COLO829 (cell line): Measurements from ENCODE around the gene CD300A.

Source experiments
- DNase-seq: peaks from one replicate; pipeline ENCODE4 v3.0.0; 2012; ENCODE audit warnings: low spot score

Gene CD300A

GRCh38 chr17:74439691-74440567 is 26.5 kb upstream of the CD300A start:
- DNase-seq, result no peak

- no peak for DNase-seq
Measured at GRCh38 chr17:74441537-74441936, 24.9 kb upstream of the CD300A start.

- DNase-seq, result no peak
Measured at GRCh38 chr17:74442291-74442669, 24.2 kb upstream of the CD300A start.

GRCh38 chr17:74442670-74443515 is 23.5 kb upstream of the CD300A start:
- DNase-seq, result no peak

GRCh38 chr17:74443516-74444296 is 22.7 kb upstream of the CD300A start:
- DNase-seq, result no peak

- DNase-seq, result no peak
Measured at GRCh38 chr17:74444406-74444805, 22.0 kb upstream of the CD300A start.

- DNase-seq, result no peak
Measured at GRCh38 chr17:74445158-74445557, 21.3 kb upstream of the CD300A start.

- no peak for DNase-seq
Measured at GRCh38 chr17:74446551-74447500, 19.6 kb upstream of the CD300A start.

GRCh38 chr17:74447628-74448159 is 18.7 kb upstream of the CD300A start:
- no peak for DNase-seq

GRCh38 chr17:74448756-74449155 is 17.7 kb upstream of the CD300A start:
- no peak for DNase-seq

- DNase-seq, result no peak
Measured at GRCh38 chr17:74449306-74449705, 17.1 kb upstream of the CD300A start.

GRCh38 chr17:74449773-74450172 is 16.7 kb upstream of the CD300A start:
- no peak for DNase-seq

- no peak for DNase-seq
Measured at GRCh38 chr17:74450231-74450630, 16.2 kb upstream of the CD300A start.

- no peak for DNase-seq
Measured at GRCh38 chr17:74450925-74451403, 15.5 kb upstream of the CD300A start.

GRCh38 chr17:74451557-74451956 is 14.9 kb upstream of the CD300A start:
- DNase-seq, result no peak

GRCh38 chr17:74452033-74452840 is 14.2 kb upstream of the CD300A start:
- no peak for DNase-seq

- DNase-seq, result no peak
Measured at GRCh38 chr17:74452841-74453661, 13.4 kb upstream of the CD300A start.

- DNase-seq, result no peak
Measured at GRCh38 chr17:74453665-74454196, 12.7 kb upstream of the CD300A start.
